Neuronal stem cell (in vitro differentiated cells): ENCODE results near the gene NTRK1.

Experiments
- DNase-seq: peaks from one replicate; pipeline ENCODE4 v3.0.0-alpha.2; 2013; ENCODE audit warnings: low spot score
- H2AFZ ChIP-seq: one replicate; pipeline ENCODE4 v1.6.1; 2013; ENCODE audit warnings: mild to moderate bottlenecking, low read length, inconsistent platforms
- H2AK5ac ChIP-seq: 2 replicates; pipeline ENCODE4 v1.6.1; 2013; ENCODE audit warnings: low read depth, mild to moderate bottlenecking, inconsistent platforms, low read length, moderate library complexity, mixed read lengths
- H2BK120ac ChIP-seq: 2 replicates; pipeline ENCODE4 v1.6.1; 2013; ENCODE audit warnings: low read depth, mild to moderate bottlenecking, inconsistent platforms, low read length, moderate library complexity, mixed read lengths
- H2BK12ac ChIP-seq: one replicate; pipeline ENCODE4 v1.6.1; 2013; ENCODE audit warnings: low read length, inconsistent platforms
- H2BK15ac ChIP-seq: 2 replicates; pipeline ENCODE4 v1.6.1; 2013; ENCODE audit warnings: mild to moderate bottlenecking, low read length, inconsistent platforms, mixed read lengths
- H2BK5ac ChIP-seq: one replicate; pipeline ENCODE4 v1.6.1; 2013; ENCODE audit warnings: inconsistent platforms, mild to moderate bottlenecking, low read length, moderate library complexity
- H3K14ac ChIP-seq: one replicate; pipeline ENCODE4 v1.6.1; 2013; ENCODE audit warnings: low read length, inconsistent platforms
- H3K18ac ChIP-seq: 2 replicates; pipeline ENCODE4 v1.6.1; 2013; ENCODE audit warnings: low read length, inconsistent platforms
- H3K23ac ChIP-seq: 2 replicates; pipeline ENCODE4 v1.6.1; 2013; ENCODE audit warnings: low read depth, mild to moderate bottlenecking, mixed read lengths, low read length, inconsistent platforms; ENCODE audit not compliant: poor library complexity
- H3K27ac ChIP-seq: replicated peaks from 3 replicates; pipeline ENCODE4 v1.5.1; 2013; ENCODE audit warnings: low read length, inconsistent platforms
- H3K27me3 ChIP-seq, 3 experiments: 2 replicates each; pipeline ENCODE4 v1.6.1; 2013; ENCODE audit warnings: low read length in 3 of 3, mild to moderate bottlenecking in 2 of 3, inconsistent platforms in 1 of 3, low read depth in 1 of 3, mixed read lengths in 1 of 3, moderate library complexity in 1 of 3; ENCODE audit not compliant: control insufficient read depth in 3 of 3, insufficient read depth in 3 of 3
- H3K36me3 ChIP-seq, 2 donors: replicated peaks in 1 of 2; 2 replicates each; pipeline ENCODE4 v1.6.1; 2013; ENCODE audit warnings: low read length in 2 of 2; ENCODE audit not compliant: control insufficient read depth in 2 of 2, insufficient read depth in 2 of 2
- H3K4ac ChIP-seq: 2 replicates; pipeline ENCODE4 v1.6.1; 2013; ENCODE audit warnings: inconsistent platforms, mild to moderate bottlenecking, low read length, moderate library complexity
- H3K4me1 ChIP-seq, 2 donors: 1 replicate in 1 of 2; 2 replicates in 1 of 2; pipeline ENCODE4 v1.6.1; 2013; ENCODE audit warnings: low read length in 2 of 2, low read depth in 1 of 2; ENCODE audit not compliant: control insufficient read depth in 2 of 2, insufficient read depth in 1 of 2
- H3K4me2 ChIP-seq: one replicate; pipeline ENCODE4 v1.6.1; 2013; ENCODE audit warnings: mild to moderate bottlenecking, low read length, inconsistent platforms; ENCODE audit not compliant: insufficient read depth, poor library complexity, severe bottlenecking
- H3K4me3 ChIP-seq, 2 donors: 2 replicates each; pipeline ENCODE4 v1.5.1; 2013; ENCODE audit warnings: low read length in 2 of 2, mild to moderate bottlenecking in 2 of 2, inconsistent platforms in 1 of 2, moderate library complexity in 1 of 2
- H3K79me1 ChIP-seq: one replicate; pipeline ENCODE4 v1.6.1; 2013; ENCODE audit warnings: low read depth, mild to moderate bottlenecking, inconsistent platforms, low read length, moderate library complexity
- H3K9ac ChIP-seq: one replicate; pipeline ENCODE4 v1.6.1; 2013; ENCODE audit warnings: mild to moderate bottlenecking, low read depth, low read length, inconsistent platforms; ENCODE audit not compliant: poor library complexity
- H3K9me3 ChIP-seq, 2 donors: replicated peaks in 1 of 2; 2 replicates each; pipeline versions ENCODE3 to v1.6.1; 2013; ENCODE audit warnings: low read length in 2 of 2, mild to moderate bottlenecking in 2 of 2, inconsistent platforms in 1 of 2, low read depth in 1 of 2, mixed read lengths in 1 of 2, moderate library complexity in 1 of 2; ENCODE audit not compliant: control insufficient read depth in 2 of 2, insufficient read depth in 1 of 2
- H4K8ac ChIP-seq: one replicate; pipeline ENCODE4 v1.6.1; 2013; ENCODE audit warnings: low read depth, mild to moderate bottlenecking, inconsistent platforms, low read length, moderate library complexity
- H4K91ac ChIP-seq: one replicate; pipeline ENCODE4 v1.6.1; 2013; ENCODE audit warnings: low read length, low read depth, mild to moderate bottlenecking, inconsistent platforms; ENCODE audit not compliant: poor library complexity
- WGBS, 2 donors: extraction: QIAGEN DNeasy Blood & Tissue Kit; methylation state at CpG; one replicate each; pipeline ENCODE4 v1.1.7; 2013; ENCODE audit warnings: missing lambda C conversion rate in 2 of 2, mixed read lengths in 1 of 2; ENCODE audit not compliant: insufficient read length in 2 of 2, insufficient replicate concordance in 1 of 2; ENCODE audit errors: extremely low coverage in 2 of 2; 5-methylcytosine and 5-hydroxymethylcytosine counted together

NTRK1 gene

GRCh38 chr1:156856282-156856785 lies 4.3 kb upstream of the NTRK1 start:
- H3K18ac ChIP-seq, result no peak overlapping the region
- H2BK15ac ChIP-seq, result no peak overlapping the region
- H3K4me2 ChIP-seq, result no peak overlapping the region
- no peaks in the 10 kb centered on the region for H3K9me3 ChIP-seq
- H3K23ac ChIP-seq, result no peak overlapping the region
- no peak overlapping the region for H3K4me3 ChIP-seq
- H3K27me3 ChIP-seq, result peaks cover 6 to 90% (median 58%) of the 10 kb centered on the region in 3 experiments
- no peak overlapping the region for H3K4ac ChIP-seq
- H3K4me1 ChIP-seq, result peaks cover 11 to 20% of the 10 kb centered on the region in 2 donors
- no peak for DNase-seq
- H3K36me3 ChIP-seq, result no peaks in the 10 kb centered on the region
- H4K8ac ChIP-seq, result no peak overlapping the region
- H2BK12ac ChIP-seq, result no peak overlapping the region
- H2BK120ac ChIP-seq, result no peak overlapping the region
- H3K14ac ChIP-seq, result no peak overlapping the region
- no peaks in the 10 kb centered on the region for H3K79me1 ChIP-seq
- H4K91ac ChIP-seq, result no peak overlapping the region
- H3K27ac ChIP-seq, result no peak overlapping the region
- H2AFZ ChIP-seq, result no peak overlapping the region
- H3K9ac ChIP-seq, result no peak overlapping the region
- no peak overlapping the region for H2AK5ac ChIP-seq
- no CpG with 5 or more reads among the region's 3 CpGs for WGBS, 2 donors
- no peak overlapping the region for H2BK5ac ChIP-seq

DNA sequence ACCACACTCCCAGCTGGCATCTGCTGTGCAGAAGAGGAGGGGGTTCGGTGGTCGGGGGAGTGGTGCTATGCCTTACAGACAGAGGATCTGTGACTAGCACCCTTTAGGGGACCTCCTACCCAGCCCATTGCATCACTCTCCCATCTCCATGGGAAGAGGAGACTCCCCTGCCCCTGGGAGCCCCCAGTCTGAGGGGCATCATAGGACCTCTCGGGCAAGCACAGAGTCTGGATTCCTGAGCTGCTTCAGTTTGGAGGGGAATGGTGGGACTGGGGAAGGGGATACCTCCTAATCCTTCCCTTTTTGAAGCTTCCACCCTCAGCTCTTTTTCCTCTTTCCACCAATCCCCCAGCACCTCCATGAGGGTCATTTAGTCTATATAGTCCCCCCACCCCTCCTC lies 3.1 kb upstream of the NTRK1 start:
- Histone ChIP-seq H2BK5ac (no peak overlapping the region), H3K23ac (peak overlapping the region; percentile 57), H3K27me3 (peaks cover 11 to 90% (median 69%) of the 10 kb centered on the region in 3 experiments), H2BK12ac (no peak overlapping the region), H2AFZ (no peak overlapping the region), H3K36me3 (no peaks in the 10 kb centered on the region), H3K14ac (no peak overlapping the region), H3K18ac (no peak overlapping the region), H3K79me1 (no peaks in the 10 kb centered on the region), H4K8ac (no peak overlapping the region), H3K4me2 (no peak overlapping the region), H4K91ac (no peak overlapping the region), H3K4me3 (no peak overlapping the region), H3K27ac (no peak overlapping the region), H2BK15ac (no peak overlapping the region), H2AK5ac (no peak overlapping the region), H3K9ac (no peak overlapping the region), H3K4me1 (peaks cover 10 to 20% of the 10 kb centered on the region in 2 donors), H2BK120ac (no peak overlapping the region), H3K4ac (no peak overlapping the region), H3K9me3 (no peaks in the 10 kb centered on the region)
- WGBS, 2 donors, result no CpG with 5 or more reads among the region's 3 CpGs
- no peak for DNase-seq

DNA sequence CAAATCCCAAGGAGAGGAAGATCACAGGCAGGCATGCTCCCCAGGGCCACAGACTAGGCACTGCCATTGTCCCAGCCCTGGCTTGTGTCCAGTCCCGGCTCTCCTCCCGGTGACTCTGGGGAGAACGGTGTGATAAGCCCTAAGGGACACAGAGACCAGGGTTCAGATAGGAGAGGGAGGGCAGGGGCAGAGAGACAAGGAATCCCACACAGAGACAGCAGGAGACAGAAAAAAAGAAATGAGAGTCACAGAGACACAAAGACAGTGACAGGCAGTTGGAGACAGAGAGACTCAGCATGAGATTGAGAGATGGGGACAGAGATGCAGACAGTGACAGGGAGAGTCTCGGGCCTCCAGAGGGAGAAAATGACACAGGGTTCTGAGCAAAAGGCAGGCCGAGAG lies 2.1 kb upstream of the NTRK1 start:
- H2BK5ac ChIP-seq, result no peak overlapping the region
- H2BK12ac ChIP-seq, result no peak overlapping the region
- H3K4ac ChIP-seq, result no peak overlapping the region
- H2AFZ ChIP-seq, result peak overlapping the region; percentile 90
- H4K8ac ChIP-seq, result no peak overlapping the region
- DNase-seq, result no peak
- H4K91ac ChIP-seq, result no peak overlapping the region
- no peaks in the 10 kb centered on the region for H3K9me3 ChIP-seq
- no peak overlapping the region for H3K14ac ChIP-seq
- H3K36me3 ChIP-seq, result no peaks in the 10 kb centered on the region
- H3K4me1 ChIP-seq, result peaks cover 9 to 20% of the 10 kb centered on the region in 2 donors
- H3K9ac ChIP-seq, result peak overlapping the region; percentile 63
- H3K79me1 ChIP-seq, result no peaks in the 10 kb centered on the region
- no peak overlapping the region for H2AK5ac ChIP-seq
- peak overlapping the region; percentile 35 for H2BK15ac ChIP-seq
- peaks cover 11 to 90% (median 71%) of the 10 kb centered on the region in 3 experiments for H3K27me3 ChIP-seq
- H3K4me3 ChIP-seq, result no peak overlapping the region
- no peak overlapping the region for H2BK120ac ChIP-seq
- no peak overlapping the region for H3K23ac ChIP-seq
- peak overlapping the region; percentile 60 for H3K18ac ChIP-seq
- WGBS, 2 donors, result no CpG with 5 or more reads among the region's 5 CpGs
- H3K27ac ChIP-seq, result no peak overlapping the region
- peak overlapping the region; percentile 88 for H3K4me2 ChIP-seq

DNA sequence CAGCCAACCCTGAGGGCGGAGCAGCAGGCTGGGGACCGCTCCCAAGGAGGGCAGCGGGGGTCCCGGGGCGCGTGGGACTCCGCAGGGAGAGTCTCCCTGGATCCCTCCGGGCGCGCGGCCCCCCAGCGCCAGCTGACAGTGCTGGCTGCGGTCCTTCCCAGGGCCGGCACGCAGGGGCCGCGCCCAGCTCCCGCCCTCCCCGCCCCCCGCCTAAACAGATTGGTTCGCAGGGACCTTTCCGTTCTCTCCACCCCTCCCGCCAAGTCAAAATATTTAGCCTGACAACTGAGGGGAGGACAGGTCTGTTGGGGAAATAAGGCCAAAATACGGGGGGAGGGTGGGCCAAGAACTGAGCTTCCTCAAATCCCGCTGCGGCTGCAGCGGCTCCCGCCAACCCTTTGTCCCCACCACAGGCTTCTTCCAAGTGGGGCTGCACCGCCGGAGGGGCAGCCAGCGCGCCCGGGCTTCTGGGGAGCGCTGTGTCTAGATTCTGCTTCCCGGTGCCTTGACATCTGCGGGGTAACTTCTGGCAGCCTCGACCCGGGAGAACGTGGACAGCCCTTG lies 1.6 kb upstream of the NTRK1 start, which contains the start of gene INSRR:
Gene INSRR (minus strand): TSS at position 159 of the 564 bp plus-strand sequence. CDS start 496 bp downstream, outside the sequence.
- Histone ChIP-seq H3K4ac (no peak within 1 kb of the TSS), H3K27me3 (peaks cover 11 to 90% (median 73%) of the 10 kb centered on the region in 3 experiments), H3K4me2 (peak within 1 kb of the TSS; percentile 88), H2AFZ (peak within 1 kb of the TSS; percentile 90), H3K23ac (peak within 1 kb of the TSS; percentile 74), H3K4me1 (peaks cover 9 to 20% of the 10 kb centered on the region in 2 donors), H2BK120ac (no peak within 1 kb of the TSS), H3K18ac (peak within 1 kb of the TSS; percentile 89), H3K79me1 (no peaks in the 10 kb centered on the region), H3K27ac (no peak within 1 kb of the TSS), H3K9ac (peak within 1 kb of the TSS; percentile 76), H2BK12ac (no peak within 1 kb of the TSS), H4K91ac (no peak within 1 kb of the TSS), H3K9me3 (no peaks in the 10 kb centered on the region), H3K4me3 (peak within 1 kb of the TSS; percentile 21 to 69), H2BK5ac (no peak within 1 kb of the TSS), H3K36me3 (no peaks in the 10 kb centered on the region), H2AK5ac (no peak within 1 kb of the TSS), H4K8ac (no peak within 1 kb of the TSS), H3K14ac (no peak within 1 kb of the TSS), H2BK15ac (peak within 1 kb of the TSS; percentile 79)
- no peak for DNase-seq
- no CpG with 5 or more reads among the region's 39 CpGs for WGBS, 2 donors
